ENCODE results near the gene PCMTD2. TPM values are rescaled to one million over a fixed set of nuclear protein-coding genes. Genes with fewer than 3 reads are reported as not detected.
A peak's percentile ranks its signal among the peaks of the same experiment; 100 is the strongest.

Gene PCMTD2
- total RNA-seq, 2 donors from 2014 or later = 54.9 to 76.4 TPM

- intact Hi-C loops (cut with DNase I) = no loop called here
- DNase-seq = peak; percentile 7
- ATAC-seq = no peak
These were observed 7.3 kb upstream of the PCMTD2 start for GRCh38 chr20:64247970-64248841.

GRCh38 chr20:64250027-64250426 lies 5.5 kb upstream of the PCMTD2 start:
- ATAC-seq (no peak), DNase-seq (no peak)
- intact Hi-C loops (cut with DNase I) = no loop called here

GRCh38 chr20:64253000-64253383 lies 2.6 kb upstream of the PCMTD2 start:
- ATAC-seq (no peak), DNase-seq (no peak)
- intact Hi-C loops (cut with DNase I) = no loop called here

- intact Hi-C loops (cut with DNase I) = no loop called here
- ATAC-seq (no peak), DNase-seq (no peak)
These were observed 2.1 kb upstream of the PCMTD2 start for GRCh38 chr20:64253443-64253842.

- DNase-seq = peak; percentile 5
- intact Hi-C loops (cut with DNase I) = no loop called here
- no peak for ATAC-seq
These were observed 1.4 kb upstream of the PCMTD2 start for GRCh38 chr20:64254156-64254555.

GRCh38 chr20:64254571-64255360 lies 782 bp upstream of the PCMTD2 start:
- ATAC-seq = no peak
- intact Hi-C loops (cut with DNase I) = loop anchor here in 1 of 2 donors (5.0 kb wide), 1 partner anchor 42 kb away; no protein-coding TSS in a partner anchor
- DNase-seq = peak; percentile 22

GRCh38 chr20:64256282-64256935 lies 861 bp downstream of the PCMTD2 start:
- DNase-seq (no peak), ATAC-seq (no peak)
- intact Hi-C loops (cut with DNase I) = loop anchor here in 1 of 2 donors (5.0 kb wide), 1 partner anchor 44 kb away; no protein-coding TSS in a partner anchor

- DNase-seq (peak; percentile 16), ATAC-seq (no peak)
- intact Hi-C loops (cut with DNase I) = loop anchor here in 1 of 2 donors (5.0 kb wide), 1 partner anchor 45 kb away; no protein-coding TSS in a partner anchor
These were observed 1.7 kb downstream of the PCMTD2 start for GRCh38 chr20:64257107-64257757.

- ATAC-seq (no peak), DNase-seq (no peak)
- intact Hi-C loops (cut with DNase I) = loop anchor here in 1 of 2 donors (5.0 kb wide), 1 partner anchor 46 kb away; no protein-coding TSS in a partner anchor
These were observed 2.7 kb downstream of the PCMTD2 start for GRCh38 chr20:64258071-64258823.

- intact Hi-C loops (cut with DNase I) = no loop called here
- ATAC-seq (no peak), DNase-seq (no peak)
These were observed 4.7 kb downstream of the PCMTD2 start for GRCh38 chr20:64260239-64260638.

- peak; percentile 56 for DNase-seq
- peak; percentile 53 to 62 for ATAC-seq
- intact Hi-C loops (cut with DNase I) = no loop called here
These were observed 5.6 kb downstream of the PCMTD2 start for GRCh38 chr20:64261138-64261537.

- DNase-seq (no peak), ATAC-seq (no peak)
- intact Hi-C loops (cut with DNase I) = no loop called here
These were observed 8.5 kb downstream of the PCMTD2 start for GRCh38 chr20:64264091-64264490.

GRCh38 chr20:64265201-64265600 lies 9.7 kb downstream of the PCMTD2 start:
- ATAC-seq (peak; percentile 9 to 32), DNase-seq (no peak)
- intact Hi-C loops (cut with DNase I) = no loop called here

GRCh38 chr20:64266988-64267387 lies 11.4 kb downstream of the PCMTD2 start:
- intact Hi-C loops (cut with DNase I) = no loop called here
- DNase-seq (no peak), ATAC-seq (peak in 1 of 2 donors; percentile 29)

- peak; percentile 45 for DNase-seq
- peak; percentile 77 to 81 for ATAC-seq
- intact Hi-C loops (cut with DNase I) = no loop called here
These were observed 12.6 kb downstream of the PCMTD2 start for GRCh38 chr20:64268174-64268573.

GRCh38 chr20:64269604-64270411 lies 14.3 kb downstream of the PCMTD2 start:
- ATAC-seq = peak in 1 of 2 donors; percentile 7
- DNase-seq = no peak
- intact Hi-C loops (cut with DNase I) = no loop called here

- DNase-seq (no peak), ATAC-seq (no peak)
- intact Hi-C loops (cut with DNase I) = no loop called here
These were observed 16.1 kb downstream of the PCMTD2 start for GRCh38 chr20:64271636-64272035.

Data from left cardiac atrium (tissue), 4 donors.